Inferior parietal cortex (tissue), 1 donor: ENCODE results near the gene WDR1.

Experiments
- DNase-seq: peaks from one replicate; pipeline ENCODE4 v3.0.0-alpha.2; 2016; ENCODE audit errors: extremely low spot score

WDR1 gene, protein sequence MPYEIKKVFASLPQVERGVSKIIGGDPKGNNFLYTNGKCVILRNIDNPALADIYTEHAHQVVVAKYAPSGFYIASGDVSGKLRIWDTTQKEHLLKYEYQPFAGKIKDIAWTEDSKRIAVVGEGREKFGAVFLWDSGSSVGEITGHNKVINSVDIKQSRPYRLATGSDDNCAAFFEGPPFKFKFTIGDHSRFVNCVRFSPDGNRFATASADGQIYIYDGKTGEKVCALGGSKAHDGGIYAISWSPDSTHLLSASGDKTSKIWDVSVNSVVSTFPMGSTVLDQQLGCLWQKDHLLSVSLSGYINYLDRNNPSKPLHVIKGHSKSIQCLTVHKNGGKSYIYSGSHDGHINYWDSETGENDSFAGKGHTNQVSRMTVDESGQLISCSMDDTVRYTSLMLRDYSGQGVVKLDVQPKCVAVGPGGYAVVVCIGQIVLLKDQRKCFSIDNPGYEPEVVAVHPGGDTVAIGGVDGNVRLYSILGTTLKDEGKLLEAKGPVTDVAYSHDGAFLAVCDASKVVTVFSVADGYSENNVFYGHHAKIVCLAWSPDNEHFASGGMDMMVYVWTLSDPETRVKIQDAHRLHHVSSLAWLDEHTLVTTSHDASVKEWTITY

DNA sequence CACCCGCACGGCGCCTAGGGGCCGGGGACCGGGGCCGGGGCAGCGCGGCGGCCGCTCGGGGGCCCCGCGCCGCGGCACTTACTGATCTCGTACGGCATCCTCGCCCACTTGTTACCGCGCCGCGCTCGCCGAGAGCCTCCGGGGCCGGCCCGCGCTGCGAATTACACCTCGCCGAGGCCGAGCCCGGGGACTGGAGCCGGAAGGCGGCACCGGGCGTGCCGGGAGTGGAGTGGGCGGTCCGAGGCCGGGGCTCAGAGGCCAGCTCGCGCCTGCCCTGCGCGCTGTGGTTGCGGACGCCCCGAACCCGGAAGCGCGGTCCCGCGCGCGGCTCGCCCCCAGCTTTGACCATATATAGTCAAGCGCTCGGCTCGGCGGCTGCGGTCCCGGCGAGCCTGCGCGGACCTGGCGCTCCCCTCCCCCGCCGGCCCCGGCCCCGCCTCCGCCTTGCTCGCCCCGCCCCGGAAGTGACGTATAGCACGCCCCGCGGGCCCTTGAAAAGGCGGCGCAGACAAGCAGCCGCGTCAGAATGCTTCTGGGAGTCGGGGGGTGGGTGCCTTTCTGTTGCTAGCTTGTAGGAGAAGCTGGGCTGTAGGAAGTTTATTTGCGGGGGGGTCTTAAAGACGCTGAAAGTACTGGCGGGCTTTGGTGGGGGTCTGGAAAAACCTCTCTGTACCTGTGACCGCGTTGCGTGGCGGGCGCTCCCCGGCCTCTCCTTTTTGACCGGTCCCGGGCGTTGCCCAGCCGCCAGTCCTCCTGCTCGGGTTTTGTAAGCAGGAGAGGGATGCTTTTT lies at the start of gene WDR1:
WDR1 (minus strand) TSS at position 231 of the 790 bp plus-strand sequence; CDS start at position 98, 133 bp downstream.
- DNase-seq = peak; percentile 87

- peak; percentile 70 for DNase-seq
These were observed 48.3 kb upstream of the WDR1 start for GRCh38 chr4:10164877-10165283.

GRCh38 chr4:10163296-10163695 lies 46.7 kb upstream of the WDR1 start:
- no peak for DNase-seq

GRCh38 chr4:10162341-10163000 lies 45.9 kb upstream of the WDR1 start:
- DNase-seq = no peak

- no peak for DNase-seq
These were observed 45.2 kb upstream of the WDR1 start for GRCh38 chr4:10161840-10162239.

DNA sequence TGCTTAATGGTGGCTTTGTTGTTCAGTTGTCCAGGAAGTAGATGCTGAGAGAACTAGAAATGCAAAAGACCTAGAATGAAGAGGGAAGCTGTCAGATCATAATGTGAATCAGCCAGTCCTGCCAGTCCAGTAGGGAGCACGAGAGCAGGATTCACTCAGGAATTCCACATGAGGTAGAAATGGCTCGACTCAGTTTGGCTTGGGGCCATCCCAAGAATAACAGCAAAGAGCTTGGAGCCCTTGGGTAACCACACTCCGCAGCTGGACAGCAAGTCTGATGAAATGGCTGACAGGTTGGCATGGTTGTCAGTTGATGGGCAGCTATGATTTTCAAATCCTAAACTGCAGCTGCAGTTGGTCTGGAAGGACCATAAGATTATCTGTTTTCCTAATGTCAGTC lies 44.5 kb upstream of the WDR1 start:
- DNase-seq = no peak

DNA sequence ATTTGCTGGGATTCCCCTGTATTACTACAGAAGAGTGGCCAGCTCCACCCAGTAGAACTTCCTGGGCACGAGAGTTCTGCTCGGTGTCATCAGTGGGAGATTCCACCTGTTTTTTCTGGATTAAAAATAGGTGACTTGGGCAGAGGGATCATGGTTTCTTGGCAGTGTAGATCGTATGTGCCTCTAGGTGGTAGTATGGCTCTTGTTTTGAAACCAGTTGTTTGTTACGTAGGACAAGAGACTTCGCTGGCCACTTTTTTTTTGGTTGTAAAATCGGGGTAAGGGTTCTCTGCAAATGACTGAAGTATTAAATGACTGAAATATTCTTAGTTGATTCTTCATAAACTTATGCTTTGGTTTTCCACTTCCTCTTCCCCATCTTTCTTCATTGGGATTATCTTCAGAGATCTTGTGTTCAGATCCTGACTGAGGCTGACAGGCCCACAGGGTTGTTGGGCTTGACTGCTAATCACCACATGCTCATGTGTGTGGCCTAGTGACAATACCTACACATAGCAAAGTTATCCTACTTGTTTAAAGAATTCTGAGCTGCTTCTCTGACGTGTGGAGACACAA lies 43.8 kb upstream of the WDR1 start:
- DNase-seq = peak; percentile 29

GRCh38 chr4:10159671-10160070 lies 43.1 kb upstream of the WDR1 start:
- DNase-seq = no peak

- peak; percentile 15 for DNase-seq
These were observed 41.8 kb upstream of the WDR1 start for GRCh38 chr4:10158333-10158942.

DNA sequence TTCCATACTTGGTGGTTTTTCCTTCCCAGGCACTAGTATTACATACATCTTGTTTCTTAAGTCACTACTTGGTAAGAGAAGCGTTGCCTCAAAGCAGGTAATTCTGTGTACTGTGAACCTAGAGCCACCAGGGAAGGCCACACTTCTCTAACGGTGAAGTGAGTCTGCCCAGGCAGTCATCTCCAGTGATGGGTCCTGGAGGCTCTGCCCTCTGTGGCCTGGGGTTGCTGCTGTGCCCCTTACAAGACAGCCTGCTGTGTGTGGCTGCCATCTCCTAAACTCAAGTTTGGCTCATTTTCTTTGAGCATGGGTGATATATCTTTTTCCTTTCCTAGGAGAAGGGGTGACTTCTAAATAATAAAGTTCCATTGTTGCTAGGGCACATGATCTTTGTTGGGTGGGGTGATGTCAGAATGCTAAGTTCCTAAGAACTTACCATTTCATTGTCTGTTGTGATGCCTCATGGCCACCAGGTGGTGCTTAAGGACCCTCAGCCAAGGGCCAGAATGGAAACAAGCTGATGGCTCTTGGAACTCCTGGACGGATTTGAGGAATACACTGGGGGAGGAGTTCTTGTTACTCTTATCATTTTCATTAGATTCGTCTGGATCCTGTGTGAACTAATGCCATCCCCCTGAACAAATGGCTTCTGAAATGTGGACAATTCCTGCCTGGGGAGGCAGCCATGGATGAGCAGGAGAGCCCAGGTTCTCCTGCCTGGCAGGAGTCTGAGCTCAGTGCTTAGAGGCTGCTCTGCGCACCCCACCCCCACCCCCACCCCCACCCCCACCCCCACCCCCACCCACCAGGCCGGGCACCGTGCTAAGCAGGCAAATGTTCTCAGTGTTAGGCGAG lies 41.1 kb upstream of the WDR1 start:
- DNase-seq = peak; percentile 81

GRCh38 chr4:10154241-10154640 lies 37.6 kb upstream of the WDR1 start:
- DNase-seq = no peak

- DNase-seq = no peak
These were observed 36.6 kb upstream of the WDR1 start for GRCh38 chr4:10153161-10153560.

DNA sequence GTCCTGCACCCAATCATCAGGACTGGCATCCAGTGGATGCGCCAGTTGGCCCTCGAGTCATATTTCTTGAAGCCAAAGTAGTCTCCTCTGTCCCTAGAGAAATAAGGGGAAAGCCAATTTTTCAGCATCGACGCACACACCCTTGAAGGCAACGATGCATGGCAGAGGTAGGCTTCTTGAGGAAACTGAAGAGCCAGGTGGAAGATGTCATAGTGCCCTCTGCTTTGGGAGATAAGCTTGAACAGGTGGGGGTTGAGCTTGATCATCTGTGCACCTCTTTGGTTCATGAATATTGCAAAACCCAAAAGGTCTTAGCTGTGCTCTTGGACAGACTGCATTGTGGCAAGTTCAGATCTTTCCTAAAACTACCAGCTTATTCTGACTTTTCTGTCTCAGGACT lies 34.6 kb upstream of the WDR1 start:
- no peak for DNase-seq

DNA sequence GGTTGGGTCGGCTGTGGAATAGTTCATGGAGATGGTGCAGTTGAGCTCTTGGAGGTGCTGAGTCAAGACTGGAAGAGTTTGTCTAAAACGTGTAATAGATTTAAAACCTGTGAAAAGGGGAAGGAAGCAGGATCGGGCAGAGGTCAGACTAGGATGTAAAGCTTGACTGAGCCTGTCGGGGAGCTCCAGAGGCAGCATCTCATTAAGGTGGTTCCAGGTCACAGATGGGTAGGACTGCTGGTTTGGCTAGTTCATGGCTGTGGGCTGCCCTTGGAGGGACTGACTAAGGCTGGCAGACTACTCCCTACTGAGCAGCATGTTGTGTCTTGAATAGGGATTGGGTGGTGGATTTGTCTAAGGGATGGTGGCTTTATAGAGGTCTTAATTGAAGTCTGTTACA lies 28.4 kb upstream of the WDR1 start:
- no peak for DNase-seq

DNA sequence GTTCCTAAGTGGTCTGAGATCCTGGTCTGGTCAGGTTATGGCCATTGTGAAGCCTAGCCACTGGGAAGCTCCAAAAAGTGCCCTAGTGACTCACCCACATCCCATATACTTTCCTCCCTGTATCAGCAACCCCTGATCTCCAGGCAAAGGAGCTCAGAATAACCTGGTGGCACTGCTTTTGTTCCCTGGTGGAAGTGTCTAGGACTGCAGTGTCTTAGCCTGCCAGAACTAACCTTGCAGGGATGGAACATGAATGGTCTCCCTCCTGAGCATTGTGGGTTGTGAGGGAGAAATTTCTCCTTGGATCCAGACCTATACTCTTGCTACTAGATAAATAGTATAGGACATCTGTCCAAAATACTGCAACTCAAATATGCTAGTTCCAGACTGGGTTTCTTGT lies 27.9 kb upstream of the WDR1 start:
- DNase-seq = no peak

DNA sequence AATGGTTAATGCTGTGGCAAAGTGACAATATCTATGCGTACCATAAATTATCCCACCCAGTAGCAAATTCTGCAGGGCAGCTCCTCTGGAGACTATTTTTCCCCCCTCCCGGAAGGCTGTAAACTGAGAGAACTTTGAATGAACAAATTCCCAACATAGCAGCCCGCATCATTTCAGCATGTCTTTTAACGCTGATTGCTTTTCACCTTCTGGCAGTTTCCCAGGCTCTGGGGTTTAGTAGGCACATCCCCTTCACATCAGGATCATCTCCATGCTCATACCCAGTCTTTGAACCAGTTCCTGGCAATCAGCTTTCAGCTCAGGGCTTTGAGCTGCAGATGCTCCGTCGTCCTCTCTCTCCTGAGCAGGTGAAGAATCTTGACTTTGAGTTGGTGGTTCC lies 26.6 kb upstream of the WDR1 start:
- no peak for DNase-seq

DNA sequence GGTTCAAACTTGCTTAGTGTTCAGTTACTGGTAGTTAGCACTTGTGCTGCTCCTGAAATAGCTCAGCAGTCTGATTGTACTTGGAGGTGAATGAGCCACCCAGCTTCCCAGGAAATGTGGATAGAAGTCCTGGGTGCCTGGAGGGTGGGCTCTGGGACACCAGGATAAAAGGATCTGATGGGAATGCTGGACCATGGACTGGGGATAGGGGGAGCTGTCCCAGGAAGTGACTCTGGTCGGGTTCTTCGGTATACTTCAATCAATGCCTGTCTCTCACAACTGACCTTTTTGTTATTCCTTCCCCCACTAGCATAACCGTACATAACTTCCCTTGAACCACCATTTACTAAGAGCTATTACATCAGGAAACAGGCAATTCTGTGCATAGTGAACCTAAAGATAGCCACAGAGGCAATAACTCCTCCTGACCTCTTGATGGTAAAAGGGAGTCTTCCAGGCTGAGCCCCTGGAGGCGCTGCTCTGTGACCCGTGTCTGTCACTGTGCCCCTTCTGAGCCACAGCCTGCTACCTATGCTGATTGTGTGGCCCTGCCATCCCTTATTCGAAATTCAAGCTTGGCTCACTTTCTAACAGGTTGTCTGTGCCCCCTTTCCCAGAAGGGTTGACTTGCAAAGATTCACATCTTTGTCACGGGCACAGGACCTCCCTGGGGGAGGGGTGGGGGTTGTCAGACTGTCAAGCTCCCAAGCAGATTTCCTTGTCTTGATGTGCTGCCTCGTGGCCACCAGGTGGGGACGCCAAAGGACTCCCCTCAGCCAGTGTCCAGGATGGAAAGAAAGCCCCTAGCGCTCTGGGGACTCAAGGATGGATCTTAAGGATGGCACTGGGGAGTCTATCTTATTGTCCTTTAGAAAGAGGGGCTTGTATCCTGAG lies 24.5 kb upstream of the WDR1 start:
- no peak for DNase-seq

DNA sequence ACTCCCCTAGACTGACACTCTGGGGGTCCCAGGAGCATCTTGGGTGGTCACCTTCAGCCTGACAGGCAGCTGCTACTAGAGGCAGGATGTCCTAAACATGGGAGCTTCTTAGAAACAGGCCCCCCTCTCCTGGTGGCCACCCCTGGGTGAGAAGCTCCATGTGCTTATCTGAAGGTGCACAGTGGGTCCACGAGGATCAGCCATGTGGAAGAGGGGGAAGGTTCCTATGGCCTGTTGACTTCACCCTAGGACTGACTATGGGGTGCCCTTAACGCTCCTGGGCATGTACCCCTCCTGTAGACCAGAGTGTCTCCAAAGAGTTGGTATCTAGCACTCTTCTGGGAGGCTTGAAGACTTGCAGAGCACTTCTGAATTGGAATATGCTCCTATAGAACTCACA lies 22.9 kb upstream of the WDR1 start:
- DNase-seq = no peak

GRCh38 chr4:10135260-10135659 lies 18.7 kb upstream of the WDR1 start:
- no peak for DNase-seq
